Effector memory CD8-positive, alpha-beta T cell (primary cell): ENCODE results near the gene TLR3.

Experiments
- ATAC-seq: fragments of 150-1000 bp; cut with Tn5 transposase; replicated peaks from 2 replicates; pipeline ENCODE4 v1.10.0; 2021; ENCODE audit warnings: mild to moderate bottlenecking, moderate library complexity
- DNase-seq, 3 experiments: peaks; one replicate each; pipeline ENCODE4 v3.0.0; 2021
- H3K27ac Mint-ChIP-seq, 2 donors: one replicate each; pipeline ENCODE4 v1.8.0; 2022; ENCODE audit warnings: mild to moderate bottlenecking in 2 of 2, mixed read lengths in 2 of 2, moderate library complexity in 2 of 2
- H3K27me3 Mint-ChIP-seq, 2 donors: one replicate each; pipeline ENCODE4 v1.8.0; 2022; ENCODE audit warnings: mixed read lengths in 2 of 2
- H3K36me3 Mint-ChIP-seq: one replicate; pipeline ENCODE4 v1.8.0; 2022; ENCODE audit warnings: mild to moderate bottlenecking, moderate library complexity, mixed read lengths; ENCODE audit not compliant: insufficient read depth
- H3K4me1 Mint-ChIP-seq, 2 donors: one replicate each; pipeline ENCODE4 v1.8.0; 2022; ENCODE audit warnings: low read depth in 2 of 2, mixed read lengths in 2 of 2
- H3K4me3 Mint-ChIP-seq, 2 donors: one replicate each; pipeline ENCODE4 v1.8.0; 2022; ENCODE audit warnings: mild to moderate bottlenecking in 2 of 2, mixed read lengths in 2 of 2, moderate library complexity in 2 of 2
- H3K9me3 Mint-ChIP-seq, 2 donors: one replicate each; pipeline ENCODE4 v1.8.0; 2022; ENCODE audit warnings: mixed read lengths in 2 of 2

Gene TLR3

DNA sequence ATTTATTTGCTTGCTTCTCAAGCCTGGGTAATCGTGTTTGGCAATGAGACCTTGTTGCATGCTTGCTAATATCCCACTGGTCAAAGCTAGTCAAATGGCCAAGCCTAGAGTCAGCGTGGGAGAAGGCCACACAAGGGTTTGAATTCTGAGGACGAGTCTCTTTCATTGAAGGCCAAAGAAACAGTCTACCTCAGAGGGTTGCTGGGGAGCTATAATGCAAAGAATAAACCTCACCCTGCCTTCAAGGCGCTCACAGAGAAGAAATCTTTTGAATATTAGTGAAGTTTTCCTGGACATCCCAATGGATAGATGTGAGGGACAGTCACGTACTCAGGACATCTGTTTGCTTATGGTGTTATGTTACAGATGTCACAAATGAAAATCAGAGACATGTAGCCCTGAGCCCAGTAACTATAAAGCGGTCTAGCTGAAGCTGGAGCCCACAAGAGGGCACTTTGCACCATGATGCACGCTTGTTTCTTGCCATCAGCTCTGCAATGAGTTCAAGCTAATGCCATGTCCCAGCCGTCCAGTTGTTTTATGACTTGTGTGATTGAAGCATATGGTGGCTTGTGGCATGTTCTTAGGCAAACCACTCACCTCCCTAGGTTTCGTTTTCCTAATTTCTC is 1.1 kb upstream of the TLR3 start:
- Mint-ChIP-seq H3K27ac (peak overlapping the region; percentile 35 to 91), H3K36me3 (peaks cover 4% of the 10 kb centered on the region), H3K9me3 (no peaks in the 10 kb centered on the region), H3K27me3 (no peaks in the 10 kb centered on the region), H3K4me3 (peak overlapping the region; percentile 70 to 83), H3K4me1 (peaks cover 17% of the 10 kb centered on the region in 2 donors)
- ATAC-seq (peak; percentile 83), DNase-seq (peak; percentile 25 to 29 (median 28))

DNA sequence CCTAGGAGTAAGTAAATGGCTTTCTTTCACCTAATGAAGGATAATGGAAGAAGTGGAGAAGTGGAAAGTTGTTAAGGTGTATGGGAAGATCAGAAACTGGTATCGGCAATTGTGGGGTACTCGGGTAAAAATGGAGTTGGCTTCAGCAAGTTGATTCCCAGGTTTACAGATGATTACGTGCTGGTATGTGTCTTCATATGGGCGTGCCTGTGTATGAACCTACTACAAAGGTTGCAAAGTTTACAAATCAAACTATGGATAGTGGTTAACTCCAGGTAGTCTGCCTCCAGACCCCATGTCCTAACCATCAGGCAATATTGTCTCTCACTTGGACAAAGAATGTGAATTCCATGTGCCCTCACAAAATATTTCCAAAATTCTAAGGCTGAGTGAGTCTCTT is 773 bp downstream of the TLR3 start:
- H3K27me3 Mint-ChIP-seq: no peaks in the 10 kb centered on the region
- peaks cover 4% of the 10 kb centered on the region for H3K36me3 Mint-ChIP-seq
- peaks cover 21 to 22% of the 10 kb centered on the region in 2 donors for H3K4me1 Mint-ChIP-seq
- ATAC-seq (no peak), DNase-seq (no peak)
- no peaks in the 10 kb centered on the region for H3K9me3 Mint-ChIP-seq
- H3K27ac Mint-ChIP-seq: peak overlapping the region; percentile 35 to 91
- peak overlapping the region; percentile 70 to 83 for H3K4me3 Mint-ChIP-seq

DNA sequence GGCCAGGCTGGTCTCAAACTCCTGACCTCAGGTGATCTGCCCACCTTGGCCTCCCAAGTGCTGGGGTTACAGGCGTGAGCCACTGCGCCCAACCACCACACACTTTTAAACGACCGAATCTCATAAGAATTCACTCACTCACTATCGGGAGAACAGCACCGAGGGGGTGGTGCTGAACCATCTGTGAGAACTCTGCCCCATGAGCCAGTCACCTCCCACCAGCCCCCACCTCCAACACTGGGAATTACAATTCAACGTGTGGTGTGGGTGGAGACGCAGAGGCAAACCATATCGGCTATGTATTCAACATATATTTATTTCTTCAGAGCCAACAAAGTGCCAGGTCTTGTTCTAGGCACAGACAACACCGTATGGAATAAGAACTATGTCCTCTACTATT is 3.6 kb downstream of the TLR3 start:
- Mint-ChIP-seq H3K27ac (no peak overlapping the region), H3K27me3 (no peaks in the 10 kb centered on the region), H3K4me1 (peaks cover 21 to 22% of the 10 kb centered on the region in 2 donors)

DNA sequence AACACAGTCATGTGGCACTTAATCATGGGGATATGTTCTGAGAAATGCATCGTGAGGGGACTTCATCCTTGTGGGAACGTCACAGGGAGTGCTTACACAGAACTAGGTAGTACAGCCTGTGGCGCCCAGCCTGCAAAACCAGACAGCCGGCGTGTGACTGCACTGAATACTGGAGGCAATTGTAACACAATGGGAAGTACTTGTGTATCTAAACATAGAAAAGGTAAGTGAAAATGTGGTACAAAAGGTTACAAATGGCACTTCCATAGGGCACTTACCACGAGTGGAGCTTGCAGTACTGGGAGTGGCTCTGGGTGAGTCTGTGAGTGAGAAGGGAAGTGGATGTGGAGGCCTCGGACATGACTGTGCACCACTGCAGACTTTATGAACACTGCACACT is 5.2 kb downstream of the TLR3 start:
- no peaks in the 10 kb centered on the region for H3K27me3 Mint-ChIP-seq
- ATAC-seq (no peak), DNase-seq (no peak)
- peaks cover 13% of the 10 kb centered on the region for H3K36me3 Mint-ChIP-seq
- H3K4me3 Mint-ChIP-seq: no peak overlapping the region
- no peaks in the 10 kb centered on the region for H3K9me3 Mint-ChIP-seq
- no peak overlapping the region for H3K27ac Mint-ChIP-seq
- peaks cover 10 to 13% of the 10 kb centered on the region in 2 donors for H3K4me1 Mint-ChIP-seq

More for the DNA sequence above, 3.6 kb downstream of the TLR3 start:
- no peak overlapping the region for H3K4me3 Mint-ChIP-seq
- H3K36me3 Mint-ChIP-seq: peaks cover 4% of the 10 kb centered on the region
- ATAC-seq (no peak), DNase-seq (no peak)
- H3K9me3 Mint-ChIP-seq: no peaks in the 10 kb centered on the region

DNA sequence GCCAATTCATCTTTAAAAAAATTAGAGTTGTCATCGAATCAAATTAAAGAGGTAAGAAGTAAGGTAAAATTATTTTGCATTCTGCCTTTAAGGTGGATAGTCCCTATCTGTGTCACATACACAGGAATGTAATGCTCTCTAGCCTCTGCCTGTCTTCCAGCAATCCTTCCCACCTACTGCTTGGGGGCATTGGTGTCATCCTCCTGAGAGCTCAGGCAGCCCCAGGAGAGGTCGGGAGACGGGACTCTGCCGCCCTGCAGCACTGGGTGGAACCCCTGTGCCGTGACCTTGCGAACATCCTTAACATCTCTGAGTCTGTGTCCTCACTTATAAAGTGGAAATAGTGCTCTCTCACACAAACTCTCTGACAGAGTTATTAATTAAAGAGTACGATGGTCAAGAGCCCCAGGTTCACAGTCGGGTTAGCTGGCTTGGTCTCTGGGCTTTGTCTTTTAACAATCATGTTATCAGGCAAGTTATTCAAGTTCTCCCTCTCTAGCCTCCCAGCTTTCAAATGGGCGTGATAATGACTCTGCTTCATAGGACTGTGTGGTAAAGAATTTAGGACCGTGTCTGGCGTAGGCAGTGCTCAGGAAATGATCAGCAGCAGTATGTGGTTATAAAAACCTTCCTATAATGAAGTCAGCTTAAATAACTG is 10.2 kb downstream of the TLR3 start:
- Mint-ChIP-seq H3K4me3 (no peak overlapping the region), H3K9me3 (no peaks in the 10 kb centered on the region), H3K27me3 (no peaks in the 10 kb centered on the region), H3K27ac (no peak overlapping the region), H3K36me3 (peaks cover 18% of the 10 kb centered on the region), H3K4me1 (no peaks in the 10 kb centered on the region)
- DNase-seq (no peak), ATAC-seq (no peak)

DNA sequence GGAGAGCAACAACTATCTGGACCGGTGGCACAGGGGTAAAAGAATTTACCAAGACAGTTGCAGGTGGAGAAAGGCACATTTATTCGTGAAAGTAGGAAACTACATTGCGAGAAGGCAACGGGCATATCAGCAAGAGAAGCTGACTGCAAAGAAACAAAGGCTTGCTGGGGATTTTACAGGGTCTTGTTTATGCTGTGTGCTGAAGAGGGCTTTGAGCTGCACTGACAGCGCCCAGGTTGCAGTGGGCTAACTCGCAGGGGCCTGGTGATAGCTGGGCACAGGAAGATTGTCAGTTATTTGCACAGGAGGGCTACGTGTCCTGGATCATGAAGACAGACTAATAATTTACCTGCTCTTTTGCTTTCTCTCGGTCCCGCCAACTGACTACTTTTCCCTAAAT is 10.7 kb downstream of the TLR3 start:
- Mint-ChIP-seq H3K4me3 (no peak overlapping the region), H3K4me1 (no peaks in the 10 kb centered on the region), H3K27me3 (no peaks in the 10 kb centered on the region), H3K36me3 (peaks cover 18% of the 10 kb centered on the region), H3K27ac (no peak overlapping the region), H3K9me3 (no peaks in the 10 kb centered on the region)
- ATAC-seq: no peak
- DNase-seq: no peak

DNA sequence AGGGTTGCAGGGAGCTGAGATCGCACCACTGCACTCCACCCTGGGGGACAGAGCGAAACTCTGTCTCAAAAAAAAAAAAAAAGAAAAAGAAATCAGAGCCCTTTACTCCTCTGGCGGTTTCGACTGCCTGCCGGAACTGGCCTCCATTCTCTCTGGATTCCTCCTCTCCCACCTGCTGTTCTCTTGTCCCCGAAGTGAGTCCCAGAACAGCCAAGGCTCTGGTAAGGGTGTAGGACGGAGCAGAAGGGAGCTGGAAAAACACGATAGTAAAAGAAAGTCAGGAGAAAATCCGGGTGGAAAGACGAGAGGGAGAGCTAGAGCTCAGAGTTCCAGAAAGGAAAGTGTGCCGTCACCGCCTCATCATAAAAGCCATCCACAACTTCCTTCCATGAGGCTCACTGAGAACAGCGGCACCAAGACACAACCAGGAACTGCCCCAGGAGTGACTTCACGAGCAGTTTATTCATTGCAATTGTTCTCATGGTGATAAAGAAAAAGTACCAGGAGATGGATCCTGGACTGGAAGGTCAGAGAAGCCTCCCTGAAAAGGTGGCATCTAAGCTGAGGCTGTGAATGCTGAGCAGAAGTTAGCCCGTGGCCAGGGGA is 12.3 kb downstream of the TLR3 start:
- Mint-ChIP-seq H3K27ac (no peak overlapping the region), H3K4me1 (no peaks in the 10 kb centered on the region), H3K27me3 (no peaks in the 10 kb centered on the region), H3K9me3 (no peaks in the 10 kb centered on the region), H3K36me3 (peaks cover 18% of the 10 kb centered on the region), H3K4me3 (no peak overlapping the region)
- no peak for DNase-seq
- ATAC-seq: no peak

DNA sequence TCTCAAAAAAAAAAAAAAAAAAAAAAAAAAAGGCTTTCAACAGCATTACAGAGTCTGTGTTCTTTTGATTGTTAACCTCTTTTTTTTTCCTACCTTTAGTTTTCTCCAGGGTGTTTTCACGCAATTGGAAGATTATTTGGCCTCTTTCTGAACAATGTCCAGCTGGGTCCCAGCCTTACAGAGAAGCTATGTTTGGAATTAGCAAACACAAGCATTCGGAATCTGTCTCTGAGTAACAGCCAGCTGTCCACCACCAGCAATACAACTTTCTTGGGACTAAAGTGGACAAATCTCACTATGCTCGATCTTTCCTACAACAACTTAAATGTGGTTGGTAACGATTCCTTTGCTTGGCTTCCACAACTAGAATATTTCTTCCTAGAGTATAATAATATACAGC is 13.3 kb downstream of the TLR3 start:
- DNase-seq: no peak
- Mint-ChIP-seq H3K4me3 (no peak overlapping the region), H3K36me3 (peaks cover 18% of the 10 kb centered on the region), H3K9me3 (no peaks in the 10 kb centered on the region), H3K4me1 (no peaks in the 10 kb centered on the region), H3K27ac (no peak overlapping the region), H3K27me3 (no peaks in the 10 kb centered on the region)
- no peak for ATAC-seq

DNA sequence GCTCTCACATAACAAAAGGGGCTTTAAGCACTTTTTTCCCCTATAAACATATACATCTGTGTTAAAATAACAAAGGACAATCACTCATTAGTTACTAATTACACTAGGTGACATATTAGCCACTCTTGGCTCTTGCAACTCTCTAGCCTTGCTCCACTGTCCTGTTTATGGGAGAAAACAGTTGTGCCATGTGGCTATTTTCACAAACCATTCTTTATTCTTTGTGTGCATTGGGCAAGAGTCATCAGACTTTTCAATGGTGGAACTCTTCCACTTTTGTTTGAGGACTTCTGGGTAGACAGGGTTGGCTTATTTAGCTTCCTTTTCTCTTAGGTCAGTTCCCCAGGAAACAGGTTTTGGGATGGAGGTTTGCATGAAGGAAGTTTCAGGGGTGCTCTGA is 19.6 kb downstream of the TLR3 start:
- DNase-seq (no peak), ATAC-seq (no peak)
- no peak overlapping the region for H3K4me3 Mint-ChIP-seq
- H3K9me3 Mint-ChIP-seq: no peaks in the 10 kb centered on the region
- no peaks in the 10 kb centered on the region for H3K27me3 Mint-ChIP-seq
- no peaks in the 10 kb centered on the region for H3K4me1 Mint-ChIP-seq
- H3K27ac Mint-ChIP-seq: no peak overlapping the region
- H3K36me3 Mint-ChIP-seq: no peaks in the 10 kb centered on the region

DNA sequence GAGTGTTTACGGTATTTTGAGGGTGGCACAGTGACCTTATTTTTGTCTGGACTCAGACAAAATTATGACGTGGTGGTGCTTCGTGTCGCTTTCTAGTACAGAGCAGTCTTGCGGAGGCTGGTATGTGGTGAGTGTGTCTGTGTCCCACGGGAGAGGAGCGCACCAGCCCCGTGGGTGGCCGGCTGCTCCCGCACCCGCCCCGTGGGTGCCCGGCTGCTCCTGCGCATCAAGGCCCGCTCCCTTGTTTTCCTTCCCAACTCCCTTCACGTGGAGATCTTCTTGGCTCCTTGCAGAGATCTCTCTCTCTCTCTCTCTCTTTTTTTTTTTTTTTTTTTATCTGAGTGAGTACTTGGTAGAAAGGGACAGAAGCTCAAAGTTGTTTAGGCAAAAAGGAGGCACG is 23.3 kb downstream of the TLR3 start:
- Mint-ChIP-seq H3K4me1 (peaks cover 0 to 2% of the 10 kb centered on the region in 2 donors), H3K9me3 (no peaks in the 10 kb centered on the region), H3K4me3 (no peak overlapping the region), H3K36me3 (peaks cover 3% of the 10 kb centered on the region), H3K27ac (no peak overlapping the region), H3K27me3 (peaks cover 9 to 15% of the 10 kb centered on the region in 2 donors)
- ATAC-seq (no peak), DNase-seq (no peak)

DNA sequence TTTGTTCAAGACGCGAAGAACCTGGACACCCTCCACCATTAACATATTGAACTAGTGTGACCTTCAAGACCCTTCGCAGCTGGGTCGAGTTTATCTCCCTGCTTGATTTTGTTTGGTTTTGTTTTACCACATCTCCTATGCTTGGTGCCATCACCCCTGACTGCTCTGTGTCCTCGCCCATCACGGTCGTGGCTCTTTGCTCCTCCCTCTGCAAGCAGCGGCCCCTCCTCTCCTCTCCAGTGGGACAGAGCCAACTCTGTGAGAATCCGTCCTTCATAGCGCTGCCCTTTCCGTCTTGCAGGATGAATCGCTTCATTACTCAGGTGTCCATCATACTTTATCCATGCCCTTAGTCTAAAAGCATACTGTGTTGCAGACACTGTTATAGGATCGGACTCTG is 26.4 kb downstream of the TLR3 start:
- Mint-ChIP-seq H3K4me3 (no peak overlapping the region), H3K4me1 (peaks cover 0 to 2% of the 10 kb centered on the region in 2 donors), H3K36me3 (peaks cover 3% of the 10 kb centered on the region), H3K9me3 (no peaks in the 10 kb centered on the region), H3K27ac (no peak overlapping the region), H3K27me3 (peaks cover 11 to 15% of the 10 kb centered on the region in 2 donors)
- no peak for DNase-seq
- no peak for ATAC-seq

DNA sequence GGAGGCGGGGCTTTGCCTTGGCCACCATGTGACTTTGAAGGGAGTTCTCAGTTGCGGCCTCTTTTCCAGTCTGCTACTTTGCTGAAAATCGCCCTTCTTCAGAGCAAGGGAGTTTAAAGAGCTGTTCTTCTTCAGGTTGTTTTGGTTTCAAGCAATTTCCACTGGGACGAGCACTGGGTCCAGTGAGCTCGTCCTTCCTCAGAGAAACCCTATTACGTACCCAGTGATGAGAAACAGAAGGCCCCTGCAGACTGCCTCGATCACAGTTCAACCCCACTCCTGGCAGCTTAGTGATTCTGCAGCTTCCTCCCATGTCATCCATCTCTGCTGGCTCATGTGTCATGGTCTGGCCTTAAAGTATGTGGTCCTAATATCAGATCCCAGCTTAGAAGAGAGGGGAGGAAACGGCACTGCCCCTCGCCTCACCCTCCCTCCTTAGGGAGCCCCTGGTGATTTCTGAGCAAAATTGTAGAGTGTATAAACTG is 27.8 kb downstream of the TLR3 start:
- peaks cover 11 to 15% of the 10 kb centered on the region in 2 donors for H3K27me3 Mint-ChIP-seq
- H3K4me3 Mint-ChIP-seq: no peak overlapping the region

DNA sequence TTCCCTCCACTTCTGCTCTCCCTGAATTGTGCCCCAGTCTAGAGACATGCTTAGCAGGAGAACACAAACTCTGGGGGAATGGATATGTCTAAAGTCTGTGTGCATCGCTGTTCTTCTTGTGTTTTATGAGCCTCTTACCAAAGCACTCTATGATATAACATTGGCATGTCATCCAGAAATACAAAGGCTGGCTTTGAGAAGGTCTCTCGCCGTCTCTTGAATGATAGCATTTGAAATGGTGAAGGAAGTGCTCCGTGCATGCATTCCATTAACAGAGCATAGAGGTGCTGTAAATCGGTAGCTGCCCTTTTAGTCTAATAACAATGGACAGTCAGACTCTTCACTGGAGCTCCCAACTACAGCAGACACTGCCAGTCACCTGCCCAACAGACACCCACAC is 28.4 kb downstream of the TLR3 start:
- peaks cover 3% of the 10 kb centered on the region for H3K36me3 Mint-ChIP-seq
- DNase-seq (no peak), ATAC-seq (no peak)
- peaks cover 0 to 2% of the 10 kb centered on the region in 2 donors for H3K4me1 Mint-ChIP-seq
- H3K4me3 Mint-ChIP-seq: no peak overlapping the region
- peaks cover 14 to 16% of the 10 kb centered on the region in 2 donors for H3K27me3 Mint-ChIP-seq
- H3K27ac Mint-ChIP-seq: no peak overlapping the region
- no peaks in the 10 kb centered on the region for H3K9me3 Mint-ChIP-seq

More for the DNA sequence above, 27.8 kb downstream of the TLR3 start:
- H3K36me3 Mint-ChIP-seq: peaks cover 3% of the 10 kb centered on the region
- ATAC-seq: no peak
- no peak for DNase-seq
- no peak overlapping the region for H3K27ac Mint-ChIP-seq
- peaks cover 0 to 2% of the 10 kb centered on the region in 2 donors for H3K4me1 Mint-ChIP-seq
- H3K9me3 Mint-ChIP-seq: no peaks in the 10 kb centered on the region

DNA sequence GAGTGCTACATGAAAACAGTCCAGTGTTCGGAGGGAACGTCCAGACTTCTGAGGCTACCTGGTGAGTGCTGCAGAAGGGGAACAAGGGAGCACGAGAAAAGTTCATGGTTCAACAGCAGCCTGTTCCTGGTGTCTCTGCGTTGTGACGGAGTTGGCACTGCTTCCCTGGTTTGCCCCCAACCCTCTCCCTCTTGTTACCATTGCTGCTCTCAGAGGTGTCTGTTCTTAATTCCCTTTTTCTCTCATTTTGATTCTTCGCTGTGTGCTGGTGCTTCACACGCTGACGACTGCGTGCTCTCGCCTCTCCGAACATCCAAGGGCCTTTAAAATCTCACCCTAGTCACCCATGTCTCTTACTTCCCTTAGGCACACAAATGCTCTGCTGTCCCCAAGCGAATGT is 34.0 kb downstream of the TLR3 start:
- H3K4me3 Mint-ChIP-seq: no peak overlapping the region
- H3K27me3 Mint-ChIP-seq: peaks cover 47 to 48% of the 10 kb centered on the region in 2 donors
- no peaks in the 10 kb centered on the region for H3K9me3 Mint-ChIP-seq
- DNase-seq: no peak
- peaks cover 4% of the 10 kb centered on the region for H3K36me3 Mint-ChIP-seq
- H3K27ac Mint-ChIP-seq: no peak overlapping the region
- H3K4me1 Mint-ChIP-seq: peaks cover 4 to 8% of the 10 kb centered on the region in 2 donors
- ATAC-seq: no peak
